ENCODE measurements around the gene KPNB1.

Gene KPNB1

GRCh38 chr17:47675380-47676198, 25.9 kb downstream of the KPNB1 start:
- TF ChIP-seq USF1 (IDR thresholded peaks at IDR 0.05) (no peak), ZBTB7A (IDR thresholded peaks at IDR 0.05; ENCODE audit: low read depth) (no peak), FOXM1 (IDR thresholded peaks at IDR 0.05; ENCODE audit: borderline replicate concordance, low read depth) (no peak), NFIC (IDR thresholded peaks at IDR 0.05) (no peak), TCF12 (IDR thresholded peaks at IDR 0.05; ENCODE audit: low read depth) (no peak), TEAD4 (IDR thresholded peaks at IDR 0.05) (no peak), CREB1 (IDR thresholded peaks at IDR 0.05; ENCODE audit: low read depth) (no peak), EGR1 (IDR thresholded peaks at IDR 0.05) (no peak), REST (IDR thresholded peaks at IDR 0.05; ENCODE audit: low read depth) (no peak), YY1 (IDR thresholded peaks at IDR 0.05; ENCODE audit: low read depth) (no peak), EP300 (IDR thresholded peaks at IDR 0.05; ENCODE audit: borderline replicate concordance) (no peak)
- TF ChIP-seq, protein P1, sequence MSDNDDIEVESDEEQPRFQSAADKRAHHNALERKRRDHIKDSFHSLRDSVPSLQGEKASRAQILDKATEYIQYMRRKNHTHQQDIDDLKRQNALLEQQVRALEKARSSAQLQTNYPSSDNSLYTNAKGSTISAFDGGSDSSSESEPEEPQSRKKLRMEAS (IDR thresholded peaks at IDR 0.05), result no peak

GRCh38 chr17:47676199-47676472, 26.4 kb downstream of the KPNB1 start:
- TF ChIP-seq TCF12 (IDR thresholded peaks at IDR 0.05; ENCODE audit: low read depth) (no peak), ZBTB7A (IDR thresholded peaks at IDR 0.05; ENCODE audit: low read depth) (no peak), EGR1 (IDR thresholded peaks at IDR 0.05) (no peak), RAD21 (IDR thresholded peaks at IDR 0.05; ENCODE audit: low read depth) (no peak), CEBPB (IDR thresholded peaks at IDR 0.05) (no peak), NFIC (IDR thresholded peaks at IDR 0.05) (no peak), TAF1 (IDR thresholded peaks at IDR 0.05; ENCODE audit: low read depth) (no peak), FOXM1 (IDR thresholded peaks at IDR 0.05; ENCODE audit: borderline replicate concordance, low read depth) (no peak), TEAD4 (IDR thresholded peaks at IDR 0.05) (no peak), EP300 (IDR thresholded peaks at IDR 0.05; ENCODE audit: borderline replicate concordance) (no peak), YY1 (IDR thresholded peaks at IDR 0.05; ENCODE audit: low read depth) (no peak), CREB1 (IDR thresholded peaks at IDR 0.05; ENCODE audit: low read depth) (no peak), REST (IDR thresholded peaks at IDR 0.05; ENCODE audit: low read depth) (no peak)
- TF ChIP-seq, protein P1 (IDR thresholded peaks at IDR 0.05), result no peak

- TF ChIP-seq ZBTB7A (IDR thresholded peaks at IDR 0.05; ENCODE audit: low read depth) (no peak), TAF1 (IDR thresholded peaks at IDR 0.05; ENCODE audit: low read depth) (no peak), EP300 (IDR thresholded peaks at IDR 0.05; ENCODE audit: borderline replicate concordance) (no peak), RAD21 (IDR thresholded peaks at IDR 0.05; ENCODE audit: low read depth) (no peak), NFIC (IDR thresholded peaks at IDR 0.05) (no peak), EGR1 (IDR thresholded peaks at IDR 0.05) (no peak), CREB1 (IDR thresholded peaks at IDR 0.05; ENCODE audit: low read depth) (no peak), REST (IDR thresholded peaks at IDR 0.05; ENCODE audit: low read depth) (no peak), TEAD4 (IDR thresholded peaks at IDR 0.05) (no peak), FOXM1 (IDR thresholded peaks at IDR 0.05; ENCODE audit: borderline replicate concordance, low read depth) (no peak), YY1 (IDR thresholded peaks at IDR 0.05; ENCODE audit: low read depth) (no peak), CEBPB (IDR thresholded peaks at IDR 0.05) (no peak), TCF12 (IDR thresholded peaks at IDR 0.05; ENCODE audit: low read depth) (no peak), USF1 (IDR thresholded peaks at IDR 0.05) (no peak)
- TF ChIP-seq, protein P1 (IDR thresholded peaks at IDR 0.05), result no peak
Measured at GRCh38 chr17:47676510-47677165, 26.9 kb downstream of the KPNB1 start.

All from Ishikawa (cell line).